Muscle of leg (tissue), 11 donors: Measurements from ENCODE around the gene TMEM39A. TPM values are rescaled to one million over a fixed set of nuclear protein-coding genes. Genes with fewer than 3 reads are reported as not detected.
A peak's percentile ranks its signal among the peaks of the same experiment; 100 is the strongest.

Experiments used
- DNase-seq: peaks from one replicate; pipeline ENCODE4 v3.0.0; 2013
- H3K27ac ChIP-seq: one replicate; pipeline ENCODE4 v1.5.1; 2013; ENCODE audit warnings: mild to moderate bottlenecking, low read length, control low read depth
- H3K27me3 ChIP-seq: one replicate; pipeline ENCODE4 v1.6.1; 2013; ENCODE audit warnings: low read length; ENCODE audit not compliant: control insufficient read depth, insufficient read depth
- H3K36me3 ChIP-seq: one replicate; pipeline ENCODE4 v1.6.1; 2013; ENCODE audit warnings: low read length; ENCODE audit not compliant: control insufficient read depth, insufficient read depth
- H3K4me1 ChIP-seq: one replicate; pipeline ENCODE4 v1.6.1; 2013; ENCODE audit warnings: low read length; ENCODE audit not compliant: control insufficient read depth, insufficient read depth
- H3K4me3 ChIP-seq: one replicate; pipeline ENCODE4 v1.5.1; 2013; ENCODE audit warnings: low read length, control low read depth
- H3K9me3 ChIP-seq: replicated peaks from 2 replicates; pipeline ENCODE4 v1.6.1; 2013; ENCODE audit warnings: low read depth, low read length; ENCODE audit not compliant: control insufficient read depth
- WGBS: methylation state at CpG from one replicate; pipeline ENCODE4 v1.1.5; 2013; ENCODE audit warnings: missing lambda C conversion rate; ENCODE audit not compliant: insufficient coverage; 5-methylcytosine and 5-hydroxymethylcytosine counted together
- polyA plus RNA-seq, 8 donors: library from polyadenylated mRNA; unstranded; fragments of 120-200 nt; gene quantifications; one replicate each; pipeline versions ENCODE4 v1.2.1 to v1.2.3, GENCODE V29; 2013; ENCODE audit warnings: inconsistent platforms in 1 of 8, low replicate concordance in 1 of 8; ENCODE audit not compliant: insufficient read length in 8 of 8, insufficient read depth in 1 of 8
- total RNA-seq: library from RNA; stranded (reverse); fragments of 120-200 nt; gene quantifications from one replicate; pipeline ENCODE4 v1.2.4, GENCODE V29; 2013

The TMEM39A gene
- total and polyA plus RNA-seq, 9 donors = 35.7 to 51.1 (median 39.7) TPM

GRCh38 chr3:119468041-119468440 is 4.6 kb upstream of the TMEM39A start:
- Histone ChIP-seq H3K36me3 (peaks cover 10% of the 10 kb centered on the region), H3K27ac (no peak overlapping the region), H3K9me3 (no peaks in the 10 kb centered on the region), H3K4me3 (no peak overlapping the region), H3K4me1 (peaks cover 9% of the 10 kb centered on the region), H3K27me3 (no peaks in the 10 kb centered on the region)
- 100% methylated on average over 1 of the region's 2 CpGs for WGBS
- DNase-seq = no peak

GRCh38 chr3:119457246-119457645 is 6.2 kb downstream of the TMEM39A start:
- H3K27ac ChIP-seq = no peak overlapping the region

GRCh38 chr3:119456469-119456868 is 6.9 kb downstream of the TMEM39A start:
- no peaks in the 10 kb centered on the region for H3K27me3 ChIP-seq
- WGBS = 100% methylated on average over 1 of the region's 1 CpG
- DNase-seq = no peak
- no peaks in the 10 kb centered on the region for H3K9me3 ChIP-seq
- no peak overlapping the region for H3K4me3 ChIP-seq
- no peak overlapping the region for H3K27ac ChIP-seq
- H3K36me3 ChIP-seq = peaks cover 60% of the 10 kb centered on the region
- no peaks in the 10 kb centered on the region for H3K4me1 ChIP-seq

More at GRCh38 chr3:119457246-119457645, 6.2 kb downstream of the TMEM39A start:
- Histone ChIP-seq H3K4me1 (peaks cover 2% of the 10 kb centered on the region), H3K9me3 (no peaks in the 10 kb centered on the region), H3K36me3 (peaks cover 60% of the 10 kb centered on the region), H3K27me3 (no peaks in the 10 kb centered on the region), H3K4me3 (no peak overlapping the region)
- WGBS = no CpG with 5 or more reads among the region's 4 CpGs
- DNase-seq = peak; percentile 9

- Histone ChIP-seq H3K9me3 (no peaks in the 10 kb centered on the region), H3K4me1 (no peaks in the 10 kb centered on the region), H3K4me3 (no peak overlapping the region), H3K27ac (no peak overlapping the region), H3K36me3 (peaks cover 48% of the 10 kb centered on the region), H3K27me3 (no peaks in the 10 kb centered on the region)
- no CpG with 5 or more reads among the region's 1 CpG for WGBS
- DNase-seq = no peak
Measured at GRCh38 chr3:119453822-119454221, 9.6 kb downstream of the TMEM39A start.

GRCh38 chr3:119444590-119444989 is 18.8 kb downstream of the TMEM39A start:
- Histone ChIP-seq H3K4me1 (no peaks in the 10 kb centered on the region), H3K9me3 (peaks cover 13% of the 10 kb centered on the region), H3K27me3 (no peaks in the 10 kb centered on the region), H3K27ac (no peak overlapping the region), H3K36me3 (peaks cover 54% of the 10 kb centered on the region), H3K4me3 (no peak overlapping the region)
- DNase-seq = no peak
- no CpG with 5 or more reads among the region's 2 CpGs for WGBS

- Histone ChIP-seq H3K36me3 (peaks cover 47% of the 10 kb centered on the region), H3K4me1 (no peaks in the 10 kb centered on the region), H3K27ac (no peak overlapping the region), H3K27me3 (no peaks in the 10 kb centered on the region), H3K9me3 (peaks cover 13% of the 10 kb centered on the region), H3K4me3 (no peak overlapping the region)
- no peak for DNase-seq
Measured at GRCh38 chr3:119443179-119443578, 20.2 kb downstream of the TMEM39A start.

- H3K4me3 ChIP-seq = no peak overlapping the region
- WGBS = 100% methylated on average over 2 of the region's 6 CpGs
- H3K9me3 ChIP-seq = peaks cover 13% of the 10 kb centered on the region
- H3K4me1 ChIP-seq = no peaks in the 10 kb centered on the region
- no peak overlapping the region for H3K27ac ChIP-seq
- H3K27me3 ChIP-seq = no peaks in the 10 kb centered on the region
- H3K36me3 ChIP-seq = peaks cover 66% of the 10 kb centered on the region
- DNase-seq = no peak
Measured at GRCh38 chr3:119437691-119438258, 25.6 kb downstream of the TMEM39A start.

- Histone ChIP-seq H3K4me3 (no peak overlapping the region), H3K4me1 (no peaks in the 10 kb centered on the region), H3K9me3 (peaks cover 8% of the 10 kb centered on the region), H3K36me3 (peaks cover 59% of the 10 kb centered on the region), H3K27ac (no peak overlapping the region), H3K27me3 (no peaks in the 10 kb centered on the region)
- WGBS = no CpG with 5 or more reads among the region's 1 CpG
- DNase-seq = no peak
Measured at GRCh38 chr3:119436977-119437376, 26.4 kb downstream of the TMEM39A start.

GRCh38 chr3:119434703-119435102 is 28.7 kb downstream of the TMEM39A start:
- peaks cover 10% of the 10 kb centered on the region for H3K9me3 ChIP-seq
- DNase-seq = no peak
- H3K4me3 ChIP-seq = no peak overlapping the region
- H3K4me1 ChIP-seq = no peaks in the 10 kb centered on the region
- H3K27ac ChIP-seq = no peak overlapping the region
- H3K27me3 ChIP-seq = no peaks in the 10 kb centered on the region
- no CpG with 5 or more reads among the region's 4 CpGs for WGBS
- peaks cover 59% of the 10 kb centered on the region for H3K36me3 ChIP-seq

- DNase-seq = no peak
- no peak overlapping the region for H3K4me3 ChIP-seq
- no peaks in the 10 kb centered on the region for H3K27me3 ChIP-seq
- H3K9me3 ChIP-seq = peaks cover 19% of the 10 kb centered on the region
- H3K36me3 ChIP-seq = peaks cover 65% of the 10 kb centered on the region
- 73% methylated on average over 2 of the region's 3 CpGs for WGBS
- H3K27ac ChIP-seq = no peak overlapping the region
- H3K4me1 ChIP-seq = no peaks in the 10 kb centered on the region
Measured at GRCh38 chr3:119433613-119434325, 29.6 kb downstream of the TMEM39A start.
